NCI-H2081 (cell line): ENCODE results near the gene GNLY.

Experiments
- DNase-seq, 2 experiments: peaks; one replicate each; lab custom pipeline; 2025; lab: John Stamatoyannopoulos, UW

Gene GNLY

GRCh38 chr2:85744741-85745601 lies 50.8 kb downstream of the GNLY start:
- DNase-seq = no peak

GRCh38 chr2:85745619-85746018 lies 51.5 kb downstream of the GNLY start:
- DNase-seq = no peak

- no peak for DNase-seq
Observed at GRCh38 chr2:85746321-85747004, 52.3 kb downstream of the GNLY start.

GRCh38 chr2:85747441-85747840 lies 53.3 kb downstream of the GNLY start:
- DNase-seq = no peak

GRCh38 chr2:85748039-85748734 lies 54.0 kb downstream of the GNLY start:
- DNase-seq = no peak
